Measurements from ENCODE around the gene GNAI1. TPM values are rescaled to one million over a fixed set of nuclear protein-coding genes. Genes with fewer than 3 reads are reported as not detected.

GNAI1 gene
- total and polyA plus RNA-seq, 12 donors = 14.8 to 125 (median 64.8) TPM

DNA sequence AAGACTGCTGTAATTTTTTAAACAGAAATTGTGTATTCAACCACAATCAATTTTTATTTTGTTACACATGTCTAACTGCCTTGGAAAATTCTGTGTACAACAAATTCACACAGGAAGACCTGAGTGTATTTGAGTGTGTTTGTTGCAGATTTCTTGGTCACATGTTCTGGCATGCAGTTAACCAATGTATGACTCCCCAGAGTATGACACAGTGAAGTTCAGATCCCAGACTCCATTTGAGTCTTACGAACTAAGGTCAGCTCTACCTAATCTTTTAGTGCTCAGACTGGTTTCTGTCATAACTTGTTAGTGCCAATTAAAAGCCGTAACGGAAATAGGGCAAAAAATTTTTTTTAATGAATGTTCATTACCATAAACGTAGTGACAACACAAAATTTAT, 5.8 kb downstream of the GNAI1 start:
- no peak for DNase-seq
- Histone ChIP-seq H3K4me1 (replicated peaks in 1 of 2) (peaks cover 18 to 46% of the 10 kb centered on the region in 2 donors), H3K27ac (no peak overlapping the region), H3K9me3 (replicated peaks in 1 of 3) (no peaks in the 10 kb centered on the region), H3K4me3 (no peak overlapping the region), H3K36me3 (replicated peaks in 1 of 2) (no peaks in the 10 kb centered on the region), H3K27me3 (no peaks in the 10 kb centered on the region)
- 88 to 93% (median 90%) methylated on average over 4 of the region's 4 CpGs for WGBS, 4 donors
- TF ChIP-seq, protein P1, sequence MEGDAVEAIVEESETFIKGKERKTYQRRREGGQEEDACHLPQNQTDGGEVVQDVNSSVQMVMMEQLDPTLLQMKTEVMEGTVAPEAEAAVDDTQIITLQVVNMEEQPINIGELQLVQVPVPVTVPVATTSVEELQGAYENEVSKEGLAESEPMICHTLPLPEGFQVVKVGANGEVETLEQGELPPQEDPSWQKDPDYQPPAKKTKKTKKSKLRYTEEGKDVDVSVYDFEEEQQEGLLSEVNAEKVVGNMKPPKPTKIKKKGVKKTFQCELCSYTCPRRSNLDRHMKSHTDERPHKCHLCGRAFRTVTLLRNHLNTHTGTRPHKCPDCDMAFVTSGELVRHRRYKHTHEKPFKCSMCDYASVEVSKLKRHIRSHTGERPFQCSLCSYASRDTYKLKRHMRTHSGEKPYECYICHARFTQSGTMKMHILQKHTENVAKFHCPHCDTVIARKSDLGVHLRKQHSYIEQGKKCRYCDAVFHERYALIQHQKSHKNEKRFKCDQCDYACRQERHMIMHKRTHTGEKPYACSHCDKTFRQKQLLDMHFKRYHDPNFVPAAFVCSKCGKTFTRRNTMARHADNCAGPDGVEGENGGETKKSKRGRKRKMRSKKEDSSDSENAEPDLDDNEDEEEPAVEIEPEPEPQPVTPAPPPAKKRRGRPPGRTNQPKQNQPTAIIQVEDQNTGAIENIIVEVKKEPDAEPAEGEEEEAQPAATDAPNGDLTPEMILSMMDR (IDR thresholded peaks at IDR 0.05) = no peak
- no peak for TF ChIP-seq POLR2A (IDR thresholded peaks at IDR 0.05)
- intact Hi-C loops (cut with DNase I) = no loop called here

DNA sequence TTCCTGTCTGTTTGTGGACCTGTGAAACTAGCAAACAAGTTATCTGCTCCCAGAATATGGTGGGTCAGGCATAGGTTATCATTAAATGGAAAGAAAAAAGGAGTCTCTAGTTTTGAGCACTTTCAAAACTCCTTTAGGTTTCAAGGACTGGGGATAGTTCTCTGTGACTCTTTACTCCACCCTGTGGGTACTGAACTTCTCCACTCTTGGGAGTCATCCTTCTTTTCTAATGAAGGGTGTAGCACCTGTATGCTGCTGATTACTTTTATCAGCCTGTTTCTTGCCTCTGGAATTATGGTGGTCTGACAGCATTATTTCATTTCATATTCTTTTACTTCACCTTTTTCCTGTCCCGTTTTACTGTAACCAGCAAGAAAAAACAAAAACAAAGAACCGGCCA, 6.7 kb downstream of the GNAI1 start:
- Histone ChIP-seq H3K27ac (no peak overlapping the region), H3K9me3 (replicated peaks in 1 of 3) (no peaks in the 10 kb centered on the region), H3K36me3 (replicated peaks in 1 of 2) (no peaks in the 10 kb centered on the region), H3K27me3 (no peaks in the 10 kb centered on the region), H3K4me3 (no peak overlapping the region), H3K4me1 (replicated peaks in 1 of 2) (peaks cover 26 to 55% of the 10 kb centered on the region in 2 donors)
- TF ChIP-seq, protein P1 (IDR thresholded peaks at IDR 0.05) = no peak
- no peak for TF ChIP-seq POLR2A (IDR thresholded peaks at IDR 0.05)
- DNase-seq = no peak
- 78 to 86% (median 78%) methylated on average over 2 of the region's 2 CpGs for WGBS, 4 donors
- intact Hi-C loops (cut with DNase I) = no loop called here

DNA sequence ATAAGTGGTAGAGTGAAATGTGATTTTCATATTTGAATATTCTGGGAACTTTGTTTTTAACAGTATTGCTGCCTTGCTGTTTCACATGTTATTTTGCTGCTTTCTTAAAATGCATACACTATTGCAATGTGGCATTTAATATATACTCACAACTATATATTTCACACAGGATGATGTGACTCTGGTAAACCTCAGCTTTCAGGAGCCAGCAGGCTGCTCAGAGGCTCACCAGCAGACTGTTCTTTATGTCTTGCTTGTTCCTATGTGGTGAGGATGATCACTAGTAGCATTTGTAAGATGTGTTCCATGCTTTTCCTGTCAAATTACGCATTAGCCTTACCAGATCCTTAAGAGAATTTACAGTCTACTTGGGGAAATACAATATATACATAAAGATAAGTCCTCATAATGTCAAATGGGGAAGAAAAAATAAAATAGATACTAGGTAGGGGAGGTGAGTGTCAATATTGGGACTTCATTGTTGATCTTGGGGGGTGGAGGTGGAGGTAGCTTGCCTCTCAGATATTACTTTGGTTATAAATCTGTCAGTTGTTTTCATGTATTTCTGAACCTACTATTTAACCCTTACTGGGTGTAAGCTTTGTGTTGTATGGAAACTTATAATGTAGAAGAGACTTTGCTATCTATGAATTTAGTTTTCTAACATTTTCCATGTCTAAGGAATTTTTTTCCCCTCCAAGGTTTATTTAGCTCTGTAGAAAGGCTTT, 8.4 kb downstream of the GNAI1 start:
- Histone ChIP-seq H3K4me1 (replicated peaks in 1 of 2) (peaks cover 29 to 57% of the 10 kb centered on the region in 2 donors), H3K27me3 (no peaks in the 10 kb centered on the region), H3K36me3 (replicated peaks in 1 of 2) (no peaks in the 10 kb centered on the region), H3K4me3 (no peak overlapping the region), H3K27ac (no peak overlapping the region), H3K9me3 (replicated peaks in 1 of 3) (no peaks in the 10 kb centered on the region)
- TF ChIP-seq, protein P1 (IDR thresholded peaks at IDR 0.05) = no peak
- TF ChIP-seq POLR2A (IDR thresholded peaks at IDR 0.05) = no peak
- intact Hi-C loops (cut with DNase I) = no loop called here
- WGBS, 4 donors = 84 to 100% (median 92%) methylated on average over 1 of the region's 1 CpG
- no peak for DNase-seq

DNA sequence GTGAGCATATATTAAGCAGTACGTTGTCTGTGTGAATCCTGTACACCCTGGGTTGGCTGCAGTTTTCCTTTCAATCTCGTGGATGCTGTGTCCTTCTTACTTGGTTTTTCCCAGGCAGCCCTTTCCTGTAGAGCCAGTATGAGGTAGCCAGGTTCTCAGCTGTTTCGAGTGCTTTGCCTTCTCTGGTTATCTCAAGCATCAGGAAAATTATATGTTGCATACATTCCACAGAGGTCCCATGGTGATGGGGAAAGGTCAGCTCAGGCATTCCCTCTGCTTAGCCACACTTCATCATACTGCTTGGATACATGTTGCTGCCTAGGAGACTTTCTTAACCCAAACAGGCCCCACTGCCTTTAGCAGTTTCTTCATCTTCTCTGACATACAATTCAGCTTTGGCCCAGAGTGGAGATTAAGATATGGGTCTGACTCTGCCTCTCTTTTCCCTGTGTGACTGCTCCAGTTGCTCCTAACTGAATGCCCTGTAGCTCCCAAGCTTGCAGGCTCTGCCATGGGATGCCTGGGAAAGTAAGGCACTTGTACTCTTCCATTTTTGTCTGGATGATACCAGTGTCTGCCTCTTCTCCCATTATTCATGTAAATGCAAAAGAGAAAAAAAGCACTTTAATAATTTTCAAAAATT, 11.3 kb downstream of the GNAI1 start:
- WGBS, 4 donors = 55 to 68% (median 60%) methylated on average over 3 of the region's 3 CpGs
- intact Hi-C loops (cut with DNase I) = no loop called here
- TF ChIP-seq POLR2A (IDR thresholded peaks at IDR 0.05) = no peak
- TF ChIP-seq, protein P1 (IDR thresholded peaks at IDR 0.05) = no peak
- DNase-seq = no peak
- H3K4me3 ChIP-seq = no peak overlapping the region
- H3K27me3 ChIP-seq = no peaks in the 10 kb centered on the region
- peak overlapping the region in 2 of 5 donors; percentile 6 to 10 for H3K27ac ChIP-seq
- H3K4me1 ChIP-seq (replicated peaks in 1 of 2) = peaks cover 11 to 41% of the 10 kb centered on the region in 2 donors
- H3K36me3 ChIP-seq (replicated peaks in 1 of 2) = no peaks in the 10 kb centered on the region
- no peaks in the 10 kb centered on the region for H3K9me3 ChIP-seq (replicated peaks in 1 of 3)
